ENCODE results near the gene MARCHF3. TPM values are rescaled to one million over a fixed set of nuclear protein-coding genes. Genes with fewer than 3 reads are reported as not detected.
A peak's percentile ranks its signal among the peaks of the same experiment; 100 is the strongest.

MARCHF3 gene
- total RNA-seq, 1 experiment from 2014 or later = 16.1 TPM

- TF ChIP-seq ZNF138 (CRISPR knock-in tag; conservative IDR thresholded peaks at IDR 0.05) (no peak), GABPB1 (CRISPR knock-in tag; IDR thresholded peaks at IDR 0.05) (no peak)
These were observed 31.3 kb downstream of the MARCHF3 start (continued) for GRCh38 chr5:126998895-126999570.

GRCh38 chr5:126998201-126998631, 32.1 kb downstream of the MARCHF3 start:
- H3K4me3 Mint-ChIP-seq = no peak overlapping the region
- DNase-seq (ENCODE audit: low spot score) (no peak), ATAC-seq (peak; percentile 65)
- peaks cover 17% of the 10 kb centered on the region for H3K4me1 Mint-ChIP-seq
- no peaks in the 10 kb centered on the region for H3K9me3 Mint-ChIP-seq
- POLR2A ChIA-PET = no interaction called here
- CTCF ChIA-PET = no interaction called here
- no peaks in the 10 kb centered on the region for H3K27me3 Mint-ChIP-seq (ENCODE audit: low read depth)
- no peaks in the 10 kb centered on the region for H3K36me3 Mint-ChIP-seq
- H3K27ac Mint-ChIP-seq = no peak overlapping the region
- TF ChIP-seq ZNF423 (CRISPR knock-in tag; IDR thresholded peaks at IDR 0.05) = no peak
- no peak for TF ChIP-seq GRHL2 (CRISPR knock-in tag; IDR thresholded peaks at IDR 0.05; ENCODE audit: insufficient replicate concordance, severe bottlenecking)
- no peak for TF ChIP-seq TEAD1 (CRISPR knock-in tag; IDR thresholded peaks at IDR 0.05)
- no peak for TF ChIP-seq RELA (CRISPR knock-in tag; IDR thresholded peaks at IDR 0.05; ENCODE audit: borderline replicate concordance)
- no peak for TF ChIP-seq NFE2L1 (CRISPR knock-in tag; IDR thresholded peaks at IDR 0.05)

GRCh38 chr5:126995689-126996088, 34.7 kb downstream of the MARCHF3 start:
- ChIA-PET CTCF (no interaction called here), POLR2A (no interaction called here)

GRCh38 chr5:126995039-126995438, 35.3 kb downstream of the MARCHF3 start:
- peaks cover 6% of the 10 kb centered on the region; the same call in 1 of the 2 replicates for H3K36me3 Mint-ChIP-seq
- DNase-seq (ENCODE audit: low spot score) = no peak
- ChIA-PET POLR2A (interaction anchor here (0.8 kb wide), 1 partner anchor 18 kb away, joined by 3 read pairs; no protein-coding TSS in a partner anchor), CTCF (no interaction called here)
- H3K27me3 Mint-ChIP-seq (ENCODE audit: low read depth) = no peaks in the 10 kb centered on the region
- H3K4me1 Mint-ChIP-seq = peaks cover 12% of the 10 kb centered on the region
- peaks cover 6% of the 10 kb centered on the region for H3K9me3 Mint-ChIP-seq
- ATAC-seq = no peak
- no peak overlapping the region for H3K4me3 Mint-ChIP-seq
- no peak overlapping the region for H3K27ac Mint-ChIP-seq
- TF ChIP-seq ZNF121 (CRISPR knock-in tag; IDR thresholded peaks at IDR 0.05) (no peak), MLX (CRISPR knock-in tag; IDR thresholded peaks at IDR 0.05) (no peak), CREM (CRISPR knock-in tag; IDR thresholded peaks at IDR 0.05) (no peak), SOX15 (CRISPR knock-in tag; IDR thresholded peaks at IDR 0.05) (no peak), RORB (CRISPR knock-in tag; IDR thresholded peaks at IDR 0.05) (no peak), ZNF425 (CRISPR knock-in tag; conservative IDR thresholded peaks at IDR 0.05) (no peak)

More at GRCh38 chr5:126995689-126996088, 34.7 kb downstream of the MARCHF3 start:
- Mint-ChIP-seq H3K36me3 (peaks cover 2% of the 10 kb centered on the region; the same call in 1 of the 2 replicates), H3K9me3 (peaks cover 1% of the 10 kb centered on the region), H3K4me1 (peaks cover 12% of the 10 kb centered on the region), H3K4me3 (no peak overlapping the region), H3K27me3 (ENCODE audit: low read depth) (no peaks in the 10 kb centered on the region), H3K27ac (no peak overlapping the region)
- DNase-seq (ENCODE audit: low spot score) (no peak), ATAC-seq (no peak)
- TF ChIP-seq SMAD3 (CRISPR knock-in tag; IDR thresholded peaks at IDR 0.05; ENCODE audit: borderline replicate concordance) (no peak), PRDM15 (CRISPR knock-in tag; IDR thresholded peaks at IDR 0.05) (no peak), ATF1 (CRISPR knock-in tag; IDR thresholded peaks at IDR 0.05) (no peak), CREM (CRISPR knock-in tag; IDR thresholded peaks at IDR 0.05) (no peak), NR3C1 (CRISPR knock-in tag; conservative IDR thresholded peaks at IDR 0.05; ENCODE audit: low read depth) (no peak), FOXJ3 (CRISPR knock-in tag; IDR thresholded peaks at IDR 0.05; ENCODE audit: borderline replicate concordance) (no peak), USF1 (CRISPR knock-in tag; IDR thresholded peaks at IDR 0.05) (no peak)

Measured in WTC11 (cell line).